22Rv1 (cell line): ENCODE measurements around the gene GIMAP7.
"Not testable (repeated sequence)": the region's sequence is repeated elsewhere in the genome, so short reads cannot be mapped to it uniquely, and the experiment has no call there.

ENCODE experiments used
- ZFX ChIP-seq: fragments of 450-650 bp; IDR thresholded peaks from 2 replicates; pipeline ENCODE4 v1.6.1; 2017; ENCODE audit warnings: antibody characterized with exemption, borderline replicate concordance
- TF ChIP-seq, protein P1 (sequence below): fragments of 450-650 bp; IDR thresholded peaks from 2 replicates; pipeline ENCODE4 v1.5.1; 2017; ENCODE audit warnings: mild to moderate bottlenecking

DNA sequence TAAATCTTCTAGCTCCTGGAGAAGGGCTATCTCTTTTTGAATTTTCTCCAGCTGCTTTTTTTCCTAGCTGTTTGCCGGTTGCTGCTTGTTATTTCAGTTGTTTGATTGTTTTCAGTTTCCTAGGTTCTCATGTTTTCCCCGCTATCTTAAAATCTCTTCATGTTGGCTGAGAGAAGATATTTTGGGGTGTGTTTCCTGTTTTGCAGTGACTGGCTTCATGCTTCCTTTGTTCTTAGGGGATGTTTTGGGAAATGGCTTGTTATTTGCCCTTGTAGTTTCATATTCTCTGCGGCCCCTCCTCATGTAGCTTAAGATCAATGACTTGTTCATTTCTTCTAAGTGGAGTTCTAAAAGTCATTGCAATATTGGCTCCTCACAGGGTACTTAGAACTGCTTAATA lies 30.6 kb upstream of the GIMAP7 start:
- TF ChIP-seq, protein P1, sequence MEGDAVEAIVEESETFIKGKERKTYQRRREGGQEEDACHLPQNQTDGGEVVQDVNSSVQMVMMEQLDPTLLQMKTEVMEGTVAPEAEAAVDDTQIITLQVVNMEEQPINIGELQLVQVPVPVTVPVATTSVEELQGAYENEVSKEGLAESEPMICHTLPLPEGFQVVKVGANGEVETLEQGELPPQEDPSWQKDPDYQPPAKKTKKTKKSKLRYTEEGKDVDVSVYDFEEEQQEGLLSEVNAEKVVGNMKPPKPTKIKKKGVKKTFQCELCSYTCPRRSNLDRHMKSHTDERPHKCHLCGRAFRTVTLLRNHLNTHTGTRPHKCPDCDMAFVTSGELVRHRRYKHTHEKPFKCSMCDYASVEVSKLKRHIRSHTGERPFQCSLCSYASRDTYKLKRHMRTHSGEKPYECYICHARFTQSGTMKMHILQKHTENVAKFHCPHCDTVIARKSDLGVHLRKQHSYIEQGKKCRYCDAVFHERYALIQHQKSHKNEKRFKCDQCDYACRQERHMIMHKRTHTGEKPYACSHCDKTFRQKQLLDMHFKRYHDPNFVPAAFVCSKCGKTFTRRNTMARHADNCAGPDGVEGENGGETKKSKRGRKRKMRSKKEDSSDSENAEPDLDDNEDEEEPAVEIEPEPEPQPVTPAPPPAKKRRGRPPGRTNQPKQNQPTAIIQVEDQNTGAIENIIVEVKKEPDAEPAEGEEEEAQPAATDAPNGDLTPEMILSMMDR: not testable (repeated sequence)
- not testable (repeated sequence) for TF ChIP-seq ZFX
